Activated CD8-positive, alpha-beta T cell treated with anti-CD3 and anti-CD28 coated beads for 36 hours (primary cell): ENCODE data around the gene PCDH9. TPM values are rescaled to one million over a fixed set of nuclear protein-coding genes. Genes with fewer than 3 reads are reported as not detected.
A peak's percentile ranks its signal among the peaks of the same experiment; 100 is the strongest.

Experiments used
- ATAC-seq: fragments of 200-7000 bp; cut with Tn5 transposase; one replicate; pipeline ENCODE4 v1.10.0; 2021; ENCODE audit warnings: mild to moderate bottlenecking, moderate library complexity
- CTCF ChIA-PET: fragments of 350-600 bp; sonication (Branson Sonifier 250); formaldehyde crosslinking; loops from one replicate; lab custom pipeline; 2021; ENCODE audit warnings: antibody characterized with exemption; lab: Charles Lee
- POLR2A ChIA-PET: fragments of 350-600 bp; sonication (Branson Sonifier 250); formaldehyde crosslinking; loops from one replicate; lab custom pipeline; 2021; ENCODE audit warnings: antibody characterized with exemption; lab: Charles Lee
- DNase-seq: peaks from one replicate; pipeline ENCODE4 v3.0.0-alpha.2; 2020
- H3K27ac Mint-ChIP-seq: one replicate; pipeline ENCODE4 v1.8.0; 2021; ENCODE audit warnings: mild to moderate bottlenecking, mixed read lengths
- H3K27me3 Mint-ChIP-seq: one replicate; pipeline ENCODE4 v1.8.0; 2021; ENCODE audit warnings: mixed read lengths
- H3K36me3 Mint-ChIP-seq: one replicate; pipeline ENCODE4 v1.8.0; 2021; ENCODE audit warnings: low read depth, mixed read lengths
- H3K4me1 Mint-ChIP-seq: one replicate; pipeline ENCODE4 v1.8.0; 2021; ENCODE audit warnings: low read depth, mixed read lengths
- H3K4me3 Mint-ChIP-seq: one replicate; pipeline ENCODE4 v1.8.0; 2021; ENCODE audit warnings: mild to moderate bottlenecking, moderate library complexity, mixed read lengths
- H3K9me3 Mint-ChIP-seq: one replicate; pipeline ENCODE4 v1.8.0; 2021; ENCODE audit warnings: mixed read lengths
- intact Hi-C: fragments of 100-400 bp; cut with micrococcal nuclease; formaldehyde crosslinking; loops from one replicate; pipeline ENCODE4 v1.10.0; 2022
- total RNA-seq, 2 experiments: library from RNA; stranded (reverse); gene quantifications; one replicate each; pipeline ENCODE4 v1.2.3, GENCODE V29; 2021
- TF ChIP-seq, protein P1 (sequence below): fragments of 200-600 bp; IDR thresholded peaks from one replicate; pipeline ENCODE4 v1.8.0; 2022; ENCODE audit warnings: antibody characterized with exemption, mild to moderate bottlenecking

The PCDH9 gene
- total RNA-seq, 2 experiments from 2014 or later = 0.04 to 0.14 TPM

DNA sequence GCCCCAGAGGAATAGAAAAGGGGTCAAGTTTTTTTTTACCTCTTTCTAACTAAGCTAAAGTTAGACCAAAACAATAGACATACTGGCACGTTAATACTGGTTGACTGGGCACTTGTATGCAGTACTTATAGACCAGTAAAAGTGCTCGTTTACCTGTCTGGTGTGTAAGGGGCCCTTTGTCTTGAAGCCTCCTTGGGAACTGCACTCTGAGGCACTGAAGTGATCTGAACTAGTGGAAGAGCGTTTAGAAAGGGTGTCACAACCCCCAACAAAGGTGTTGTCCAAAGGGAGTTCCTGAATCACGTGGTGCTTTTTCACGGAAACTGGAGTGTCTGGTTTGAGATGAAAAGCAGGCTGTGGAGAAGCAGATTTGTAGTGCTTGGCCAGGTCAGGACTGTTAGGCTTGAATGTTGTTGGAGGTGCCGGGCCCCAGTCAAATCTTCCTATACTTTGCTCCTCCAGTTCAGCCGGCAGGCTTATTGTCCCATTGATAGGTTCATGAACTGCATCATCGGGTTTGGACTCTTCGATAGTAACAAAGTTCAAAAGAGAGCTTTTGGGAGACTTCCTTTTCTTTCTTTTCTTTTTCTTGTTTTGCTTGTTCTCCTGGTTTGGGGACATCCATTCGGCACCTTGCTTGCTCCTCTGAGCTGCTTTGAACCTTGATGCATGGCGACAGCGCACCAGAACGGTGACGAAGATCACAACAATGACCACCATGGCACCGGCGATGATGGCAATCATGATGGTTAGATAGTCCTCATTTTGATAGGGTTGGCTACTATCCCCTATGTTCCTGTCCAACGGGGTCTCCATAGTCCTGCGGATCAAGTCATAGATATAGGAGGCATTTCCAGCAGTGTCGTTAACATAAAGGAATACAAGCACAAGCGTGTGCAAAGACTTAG is 4.6 kb downstream of the PCDH9 start:
- CTCF ChIA-PET = no interaction called here
- peaks cover 4% of the 10 kb centered on the region for H3K27me3 Mint-ChIP-seq
- TF ChIP-seq, protein P1, sequence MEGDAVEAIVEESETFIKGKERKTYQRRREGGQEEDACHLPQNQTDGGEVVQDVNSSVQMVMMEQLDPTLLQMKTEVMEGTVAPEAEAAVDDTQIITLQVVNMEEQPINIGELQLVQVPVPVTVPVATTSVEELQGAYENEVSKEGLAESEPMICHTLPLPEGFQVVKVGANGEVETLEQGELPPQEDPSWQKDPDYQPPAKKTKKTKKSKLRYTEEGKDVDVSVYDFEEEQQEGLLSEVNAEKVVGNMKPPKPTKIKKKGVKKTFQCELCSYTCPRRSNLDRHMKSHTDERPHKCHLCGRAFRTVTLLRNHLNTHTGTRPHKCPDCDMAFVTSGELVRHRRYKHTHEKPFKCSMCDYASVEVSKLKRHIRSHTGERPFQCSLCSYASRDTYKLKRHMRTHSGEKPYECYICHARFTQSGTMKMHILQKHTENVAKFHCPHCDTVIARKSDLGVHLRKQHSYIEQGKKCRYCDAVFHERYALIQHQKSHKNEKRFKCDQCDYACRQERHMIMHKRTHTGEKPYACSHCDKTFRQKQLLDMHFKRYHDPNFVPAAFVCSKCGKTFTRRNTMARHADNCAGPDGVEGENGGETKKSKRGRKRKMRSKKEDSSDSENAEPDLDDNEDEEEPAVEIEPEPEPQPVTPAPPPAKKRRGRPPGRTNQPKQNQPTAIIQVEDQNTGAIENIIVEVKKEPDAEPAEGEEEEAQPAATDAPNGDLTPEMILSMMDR = no peak
- H3K27ac Mint-ChIP-seq = no peak overlapping the region
- no peaks in the 10 kb centered on the region for H3K9me3 Mint-ChIP-seq
- no peaks in the 10 kb centered on the region for H3K36me3 Mint-ChIP-seq
- POLR2A ChIA-PET = no interaction called here
- no peak overlapping the region for H3K4me3 Mint-ChIP-seq
- ATAC-seq (no peak), DNase-seq (no peak)
- H3K4me1 Mint-ChIP-seq = peaks cover 3% of the 10 kb centered on the region
- intact Hi-C loops = no loop called here

DNA sequence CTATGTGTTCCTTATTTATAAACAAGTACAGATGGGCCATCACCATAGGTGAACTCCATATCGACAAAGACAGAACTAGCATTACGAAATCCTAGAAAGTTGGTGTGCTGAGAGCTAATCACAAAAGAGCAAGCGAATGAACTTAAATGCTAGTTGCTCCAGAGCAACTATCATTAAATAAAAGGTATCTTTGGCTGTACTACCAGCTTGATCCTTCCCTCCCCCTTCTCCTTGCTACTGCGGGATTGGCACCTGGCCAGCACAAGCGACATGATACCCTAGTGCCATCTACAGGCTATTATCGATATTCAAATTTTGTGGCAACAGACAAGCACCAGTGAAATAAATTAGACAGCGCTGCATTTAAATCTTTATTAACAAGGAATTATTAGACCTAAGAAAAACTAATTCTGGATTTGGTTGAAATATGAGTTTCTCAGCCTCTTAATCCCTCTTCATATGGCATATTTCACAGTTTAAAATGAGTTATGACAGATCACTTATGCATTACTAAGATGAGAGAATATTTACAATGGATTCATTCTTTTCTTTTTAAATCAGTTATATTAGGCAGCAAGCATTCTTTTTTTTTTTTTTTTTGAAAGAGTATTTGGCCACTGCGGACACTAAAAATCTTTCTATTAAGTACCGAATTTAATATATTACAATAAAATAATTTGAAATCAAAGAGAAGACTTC is 5.8 kb downstream of the PCDH9 start:
- DNase-seq = peak; percentile 67
- CTCF ChIA-PET = interaction anchor here (0.9 to 1.1 kb wide), 3 partner anchors 14 to 20 kb away, joined by 3 to 5 read pairs (median 3); no protein-coding TSS in a partner anchor
- peaks cover 3% of the 10 kb centered on the region for H3K4me1 Mint-ChIP-seq

DNA sequence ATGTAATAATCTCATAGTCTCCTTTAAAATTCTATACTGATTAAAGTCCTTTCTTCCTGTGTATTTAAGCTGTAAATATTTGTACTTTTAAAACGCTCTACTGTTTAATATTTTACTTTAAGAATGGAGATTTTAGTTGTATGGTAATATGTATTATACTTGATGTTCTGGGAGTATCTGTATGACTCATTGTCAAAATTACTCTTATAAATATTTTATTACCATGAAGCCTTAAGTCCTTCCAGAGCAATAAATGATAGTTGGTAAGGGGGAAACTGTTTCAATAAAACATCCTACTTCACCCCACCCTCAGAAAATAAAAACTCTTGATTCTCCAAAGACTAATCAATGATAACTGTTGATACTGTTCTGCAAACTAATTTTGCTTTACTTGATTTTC is 6.4 kb downstream of the PCDH9 start:
- no peaks in the 10 kb centered on the region for H3K36me3 Mint-ChIP-seq
- DNase-seq = no peak
- ChIA-PET CTCF (interaction anchor here (0.9 to 1.1 kb wide), 3 partner anchors 14 to 20 kb away, joined by 3 to 5 read pairs (median 3); no protein-coding TSS in a partner anchor), POLR2A (no interaction called here)
- intact Hi-C loops = no loop called here
- peaks cover 3% of the 10 kb centered on the region for H3K4me1 Mint-ChIP-seq
- ATAC-seq = no peak
- TF ChIP-seq, protein P1 = no peak
- H3K27me3 Mint-ChIP-seq = peaks cover 4% of the 10 kb centered on the region
- H3K27ac Mint-ChIP-seq = no peak overlapping the region
- H3K9me3 Mint-ChIP-seq = no peaks in the 10 kb centered on the region
- H3K4me3 Mint-ChIP-seq = no peak overlapping the region

More for the DNA sequence above, 5.8 kb downstream of the PCDH9 start:
- POLR2A ChIA-PET = no interaction called here
- H3K27ac Mint-ChIP-seq = no peak overlapping the region
- TF ChIP-seq, protein P1 = peak; percentile 47
- H3K36me3 Mint-ChIP-seq = no peaks in the 10 kb centered on the region
- intact Hi-C loops = no loop called here
- H3K9me3 Mint-ChIP-seq = no peaks in the 10 kb centered on the region
- no peak overlapping the region for H3K4me3 Mint-ChIP-seq
- H3K27me3 Mint-ChIP-seq = peaks cover 4% of the 10 kb centered on the region
- ATAC-seq = peak; percentile 72

DNA sequence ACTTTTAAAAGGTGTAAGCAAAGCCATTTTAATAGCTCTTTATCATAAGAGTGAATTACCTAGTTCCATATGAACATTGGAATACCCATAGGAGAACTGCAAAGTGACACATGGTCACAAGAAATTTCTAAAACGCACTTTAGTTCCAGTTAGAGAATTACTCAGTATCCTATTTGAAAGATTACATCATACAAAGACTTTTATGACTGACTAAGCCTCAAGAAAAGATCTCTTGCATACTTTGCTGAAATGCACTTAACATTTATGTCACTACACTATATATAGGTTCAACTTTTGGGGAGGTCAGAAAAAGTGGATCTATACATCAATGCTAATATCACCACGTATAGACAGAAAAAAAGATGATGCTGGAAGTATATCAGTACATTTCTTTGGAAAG is 7.1 kb downstream of the PCDH9 start:
- intact Hi-C loops = no loop called here
- no peak for ATAC-seq

More for the DNA sequence above, 7.1 kb downstream of the PCDH9 start:
- Mint-ChIP-seq H3K36me3 (no peaks in the 10 kb centered on the region), H3K9me3 (no peaks in the 10 kb centered on the region), H3K4me1 (peaks cover 3% of the 10 kb centered on the region), H3K27me3 (peaks cover 4% of the 10 kb centered on the region), H3K4me3 (no peak overlapping the region), H3K27ac (no peak overlapping the region)
- CTCF ChIA-PET = interaction anchor here (1.1 kb wide), 1 partner anchor 18 kb away, joined by 3 read pairs; no protein-coding TSS in a partner anchor
- DNase-seq = no peak
- TF ChIP-seq, protein P1 = no peak
- POLR2A ChIA-PET = no interaction called here
